Gastrocnemius medialis (tissue), 4 donors: ENCODE results near the gene CAMTA1.

ENCODE experiments used
- CTCF ChIP-seq, 5 experiments: fragments of 450-650 bp in 3 of 5; fragments of 200-600 bp in 2 of 5; sonication (generic) in 2 of 5; IDR thresholded peaks in 4 of 5; conservative IDR thresholded peaks in 1 of 5; 1 replicate in 4 of 5; 2 replicates in 1 of 5; pipeline ENCODE4 v1.5.1; 2016 to 2019; ENCODE audit warnings: antibody characterized with exemption in 5 of 5, mild to moderate bottlenecking in 3 of 5, moderate library complexity in 3 of 5
- POLR2A ChIP-seq, 2 donors: fragments of 450-650 bp; IDR thresholded peaks; one replicate each; pipeline ENCODE4 v1.6.1; 2017; ENCODE audit warnings: antibody characterized with exemption in 2 of 2, mild to moderate bottlenecking in 2 of 2, moderate library complexity in 2 of 2

GRCh38 chr1:7557301-7557891 is 772.1 kb downstream of the CAMTA1 start:
- TF ChIP-seq CTCF (IDR thresholded peaks at IDR 0.05 in 4 of 5, conservative IDR thresholded peaks at IDR 0.05 in 1 of 5): no peak
- no peak for TF ChIP-seq POLR2A (IDR thresholded peaks at IDR 0.05)
